ENCODE measurements around the gene COX6B1. TPM values are rescaled to one million over a fixed set of nuclear protein-coding genes. Genes with fewer than 3 reads are reported as not detected.

The COX6B1 gene
- total and polyA plus RNA-seq, 2 of the 8 experiments (the other 6 are each of a cell fraction or from before 2014, with no cell fraction given), result 437 to 1,052 TPM

DNA sequence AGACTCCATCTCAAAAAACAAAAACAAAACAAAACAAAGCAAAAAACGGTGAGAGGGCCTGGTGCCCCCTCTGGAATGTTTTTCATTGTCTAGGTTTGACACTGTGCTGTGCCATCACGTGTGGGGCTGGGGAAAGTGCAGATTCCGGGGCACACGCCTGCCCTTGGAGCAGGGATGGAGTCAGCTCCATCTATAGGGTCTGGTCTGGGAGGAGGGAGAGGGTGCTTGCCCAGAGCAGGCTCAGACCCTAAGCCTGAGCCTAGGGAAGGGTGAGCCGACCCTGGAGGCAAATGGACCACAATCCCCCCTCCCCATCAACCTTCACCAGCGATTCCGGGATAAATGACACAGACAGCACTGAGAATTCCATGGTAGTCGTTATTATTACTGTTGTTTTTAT, 45.3 kb downstream of the COX6B1 start (continued):
- no peak for TF ChIP-seq JUN (IDR thresholded peaks at IDR 0.05; ENCODE audit: low read depth, low read length)
- no peak for TF ChIP-seq TEAD4 (IDR thresholded peaks at IDR 0.05; ENCODE audit: low read depth, low read length)
- no peak for TF ChIP-seq TAF1 (IDR thresholded peaks at IDR 0.05; ENCODE audit: low read depth, low read length)
- TF ChIP-seq SRF (IDR thresholded peaks at IDR 0.05; ENCODE audit: low read depth, low read length), result no peak
- TF ChIP-seq RXRA (IDR thresholded peaks at IDR 0.05; ENCODE audit: insufficient read depth, low read depth, low read length), result no peak
- no peak for TF ChIP-seq HDAC6 (IDR thresholded peaks at IDR 0.05; ENCODE audit: low read depth, low read length)
